Measurements from ENCODE around the gene GPR107.

DNA sequence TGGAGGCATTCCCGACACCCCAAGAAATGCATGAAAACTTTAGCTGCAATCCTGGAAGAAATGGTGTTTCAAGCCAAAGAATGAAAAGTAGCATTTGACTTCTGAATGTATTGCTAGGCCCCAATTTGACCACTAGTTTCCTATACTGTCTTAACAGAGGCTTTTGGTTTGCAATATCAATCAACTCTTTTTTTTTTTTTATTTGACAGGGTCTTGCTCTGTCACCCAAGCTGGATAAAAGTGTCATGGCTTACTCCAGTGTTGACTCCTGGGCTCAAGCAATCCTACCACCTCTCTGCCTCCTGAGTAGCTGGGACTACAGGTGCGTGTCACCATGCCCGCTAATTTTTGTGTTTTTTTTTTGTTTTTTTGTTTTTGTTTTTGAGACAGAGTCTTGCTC lies 3.2 kb upstream of the GPR107 start:
- TF ChIP-seq, protein P1, sequence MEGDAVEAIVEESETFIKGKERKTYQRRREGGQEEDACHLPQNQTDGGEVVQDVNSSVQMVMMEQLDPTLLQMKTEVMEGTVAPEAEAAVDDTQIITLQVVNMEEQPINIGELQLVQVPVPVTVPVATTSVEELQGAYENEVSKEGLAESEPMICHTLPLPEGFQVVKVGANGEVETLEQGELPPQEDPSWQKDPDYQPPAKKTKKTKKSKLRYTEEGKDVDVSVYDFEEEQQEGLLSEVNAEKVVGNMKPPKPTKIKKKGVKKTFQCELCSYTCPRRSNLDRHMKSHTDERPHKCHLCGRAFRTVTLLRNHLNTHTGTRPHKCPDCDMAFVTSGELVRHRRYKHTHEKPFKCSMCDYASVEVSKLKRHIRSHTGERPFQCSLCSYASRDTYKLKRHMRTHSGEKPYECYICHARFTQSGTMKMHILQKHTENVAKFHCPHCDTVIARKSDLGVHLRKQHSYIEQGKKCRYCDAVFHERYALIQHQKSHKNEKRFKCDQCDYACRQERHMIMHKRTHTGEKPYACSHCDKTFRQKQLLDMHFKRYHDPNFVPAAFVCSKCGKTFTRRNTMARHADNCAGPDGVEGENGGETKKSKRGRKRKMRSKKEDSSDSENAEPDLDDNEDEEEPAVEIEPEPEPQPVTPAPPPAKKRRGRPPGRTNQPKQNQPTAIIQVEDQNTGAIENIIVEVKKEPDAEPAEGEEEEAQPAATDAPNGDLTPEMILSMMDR (IDR thresholded peaks at IDR 0.05): no peak
- no peak for TF ChIP-seq ZFX (IDR thresholded peaks at IDR 0.05; ENCODE audit: borderline replicate concordance)
